ENCODE data around the gene FANCI. TPM values are rescaled to one million over a fixed set of nuclear protein-coding genes. Genes with fewer than 3 reads are reported as not detected.
A peak's percentile ranks its signal among the peaks of the same experiment; 100 is the strongest.

The FANCI gene
- total and polyA plus RNA-seq, 2 experiments from 2014 or later = 63.6 to 66.8 TPM

DNA sequence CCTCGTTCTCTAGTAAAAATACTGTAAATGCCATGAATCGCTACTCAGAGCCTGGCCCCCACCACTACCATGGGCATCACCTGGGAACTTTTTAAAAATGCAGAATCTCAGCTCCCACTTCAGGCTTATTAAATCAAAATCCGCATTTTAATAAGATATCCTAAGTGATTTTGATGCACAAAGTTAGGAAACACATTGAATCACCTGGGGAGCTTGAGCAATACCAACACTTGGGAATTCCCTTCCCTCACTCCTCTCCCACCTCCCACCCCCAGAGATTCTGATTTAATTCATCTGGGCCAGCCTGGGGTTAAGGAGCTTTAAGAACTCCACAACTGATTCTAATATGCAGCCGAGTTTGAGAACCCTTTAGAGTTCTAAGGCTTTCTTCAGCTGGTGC, 49.2 kb upstream of the FANCI start (continued):
- TF ChIP-seq, protein P1, sequence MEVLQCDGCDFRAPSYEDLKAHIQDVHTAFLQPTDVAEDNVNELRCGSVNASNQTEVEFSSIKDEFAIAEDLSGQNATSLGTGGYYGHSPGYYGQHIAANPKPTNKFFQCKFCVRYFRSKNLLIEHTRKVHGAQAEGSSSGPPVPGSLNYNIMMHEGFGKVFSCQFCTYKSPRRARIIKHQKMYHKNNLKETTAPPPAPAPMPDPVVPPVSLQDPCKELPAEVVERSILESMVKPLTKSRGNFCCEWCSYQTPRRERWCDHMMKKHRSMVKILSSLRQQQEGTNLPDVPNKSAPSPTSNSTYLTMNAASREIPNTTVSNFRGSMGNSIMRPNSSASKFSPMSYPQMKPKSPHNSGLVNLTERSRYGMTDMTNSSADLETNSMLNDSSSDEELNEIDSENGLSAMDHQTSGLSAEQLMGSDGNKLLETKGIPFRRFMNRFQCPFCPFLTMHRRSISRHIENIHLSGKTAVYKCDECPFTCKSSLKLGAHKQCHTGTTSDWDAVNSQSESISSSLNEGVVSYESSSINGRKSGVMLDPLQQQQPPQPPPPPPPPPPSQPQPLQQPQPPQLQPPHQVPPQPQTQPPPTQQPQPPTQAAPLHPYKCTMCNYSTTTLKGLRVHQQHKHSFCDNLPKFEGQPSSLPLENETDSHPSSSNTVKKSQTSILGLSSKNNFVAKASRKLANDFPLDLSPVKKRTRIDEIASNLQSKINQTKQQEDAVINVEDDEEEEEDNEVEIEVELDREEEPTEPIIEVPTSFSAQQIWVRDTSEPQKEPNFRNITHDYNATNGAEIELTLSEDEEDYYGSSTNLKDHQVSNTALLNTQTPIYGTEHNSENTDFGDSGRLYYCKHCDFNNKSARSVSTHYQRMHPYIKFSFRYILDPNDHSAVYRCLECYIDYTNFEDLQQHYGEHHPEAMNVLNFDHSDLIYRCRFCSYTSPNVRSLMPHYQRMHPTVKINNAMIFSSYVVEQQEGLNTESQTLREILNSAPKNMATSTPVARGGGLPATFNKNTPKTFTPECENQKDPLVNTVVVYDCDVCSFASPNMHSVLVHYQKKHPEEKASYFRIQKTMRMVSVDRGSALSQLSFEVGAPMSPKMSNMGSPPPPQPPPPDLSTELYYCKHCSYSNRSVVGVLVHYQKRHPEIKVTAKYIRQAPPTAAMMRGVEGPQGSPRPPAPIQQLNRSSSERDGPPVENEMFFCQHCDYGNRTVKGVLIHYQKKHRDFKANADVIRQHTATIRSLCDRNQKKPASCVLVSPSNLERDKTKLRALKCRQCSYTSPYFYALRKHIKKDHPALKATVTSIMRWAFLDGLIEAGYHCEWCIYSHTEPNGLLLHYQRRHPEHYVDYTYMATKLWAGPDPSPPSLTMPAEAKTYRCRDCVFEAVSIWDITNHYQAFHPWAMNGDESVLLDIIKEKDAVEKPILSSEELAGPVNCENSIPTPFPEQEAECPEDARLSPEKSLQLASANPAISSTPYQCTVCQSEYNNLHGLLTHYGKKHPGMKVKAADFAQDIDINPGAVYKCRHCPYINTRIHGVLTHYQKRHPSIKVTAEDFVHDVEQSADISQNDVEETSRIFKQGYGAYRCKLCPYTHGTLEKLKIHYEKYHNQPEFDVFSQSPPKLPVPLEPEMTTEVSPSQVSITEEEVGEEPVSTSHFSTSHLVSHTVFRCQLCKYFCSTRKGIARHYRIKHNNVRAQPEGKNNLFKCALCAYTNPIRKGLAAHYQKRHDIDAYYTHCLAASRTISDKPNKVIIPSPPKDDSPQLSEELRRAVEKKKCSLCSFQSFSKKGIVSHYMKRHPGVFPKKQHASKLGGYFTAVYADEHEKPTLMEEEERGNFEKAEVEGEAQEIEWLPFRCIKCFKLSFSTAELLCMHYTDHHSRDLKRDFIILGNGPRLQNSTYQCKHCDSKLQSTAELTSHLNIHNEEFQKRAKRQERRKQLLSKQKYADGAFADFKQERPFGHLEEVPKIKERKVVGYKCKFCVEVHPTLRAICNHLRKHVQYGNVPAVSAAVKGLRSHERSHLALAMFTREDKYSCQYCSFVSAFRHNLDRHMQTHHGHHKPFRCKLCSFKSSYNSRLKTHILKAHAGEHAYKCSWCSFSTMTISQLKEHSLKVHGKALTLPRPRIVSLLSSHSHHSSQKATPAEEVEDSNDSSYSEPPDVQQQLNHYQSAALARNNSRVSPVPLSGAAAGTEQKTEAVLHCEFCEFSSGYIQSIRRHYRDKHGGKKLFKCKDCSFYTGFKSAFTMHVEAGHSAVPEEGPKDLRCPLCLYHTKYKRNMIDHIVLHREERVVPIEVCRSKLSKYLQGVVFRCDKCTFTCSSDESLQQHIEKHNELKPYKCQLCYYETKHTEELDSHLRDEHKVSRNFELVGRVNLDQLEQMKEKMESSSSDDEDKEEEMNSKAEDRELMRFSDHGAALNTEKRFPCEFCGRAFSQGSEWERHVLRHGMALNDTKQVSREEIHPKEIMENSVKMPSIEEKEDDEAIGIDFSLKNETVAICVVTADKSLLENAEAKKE (CRISPR knock-in tag; IDR thresholded peaks at IDR 0.05) = no peak
- no peak for TF ChIP-seq ZNF114 (CRISPR knock-in tag; IDR thresholded peaks at IDR 0.05)
- no peak for TF ChIP-seq STAT1 (IDR thresholded peaks at IDR 0.05; ENCODE audit: unreplicated experiment)
- TF ChIP-seq POLR2AphosphoS5 (IDR thresholded peaks at IDR 0.05; ENCODE audit: low read depth) = no peak
- no peak for TF ChIP-seq EZH2phosphoT487 (IDR thresholded peaks at IDR 0.05; ENCODE audit: unreplicated experiment)

DNA sequence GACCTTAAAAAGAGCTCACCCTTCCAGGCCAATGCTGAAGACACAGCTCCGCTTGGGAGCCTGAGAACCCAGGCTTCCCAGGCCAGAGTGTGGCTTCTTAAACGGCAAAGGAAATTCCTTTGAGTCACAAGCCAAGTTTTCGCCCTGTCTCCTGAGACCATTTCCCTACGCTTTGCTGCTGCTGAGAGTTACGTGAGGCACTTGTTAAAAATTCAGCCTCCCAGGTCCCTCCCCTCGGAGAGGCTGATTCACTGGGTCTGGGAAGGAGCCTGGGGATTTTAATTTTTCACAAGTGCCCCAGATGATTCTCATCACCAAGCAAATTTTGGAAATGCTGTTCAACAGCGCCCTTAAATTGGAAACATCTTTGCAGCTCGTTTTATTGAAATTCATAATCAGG, 47.9 kb upstream of the FANCI start:
- Mint-ChIP-seq H3K4me3 (no peak overlapping the region), H3K9me3 (no peaks in the 10 kb centered on the region), H3K4me1 (peaks cover 51% of the 10 kb centered on the region), H3K27me3 (ENCODE audit: insufficient read depth, low read depth, poor library complexity) (no peaks in the 10 kb centered on the region), H3K36me3 (ENCODE audit: low read depth) (peaks cover 13% of the 10 kb centered on the region; the same call in 2 of the 3 replicates), H3K27ac (0 out of 2 replicates have a peak overlapping the region, but pooled peaks have one; percentile 25)
- no peak for ATAC-seq
- Histone ChIP-seq H3K9me2 (ENCODE audit: insufficient read depth) (no peaks in the 10 kb centered on the region), H3K4me3 (no peak overlapping the region), H3K27me3 (ENCODE audit: insufficient read depth) (no peaks in the 10 kb centered on the region), H3K4me2 (no peak overlapping the region), H3K27ac (ENCODE audit: low read depth) (peak overlapping the region; percentile 75; the same call in 1 of the 2 replicates), H2AFZ (no peak overlapping the region), H3K36me3 (ENCODE audit: insufficient read depth) (no peaks in the 10 kb centered on the region), H3K4me1 (ENCODE audit: insufficient read depth) (peaks cover 32% of the 10 kb centered on the region), H3K79me2 (replicated peaks; ENCODE audit: insufficient read depth) (no peaks in the 10 kb centered on the region), H4K20me1 (replicated peaks; ENCODE audit: insufficient read depth) (no peaks in the 10 kb centered on the region), H3F3A (replicated peaks; ENCODE audit: low read depth) (no peaks in the 10 kb centered on the region)
- DNase-seq (ENCODE audit: low spot score) = no peak
- TF ChIP-seq POLR2AphosphoS5 (IDR thresholded peaks at IDR 0.05; ENCODE audit: low read depth) (no peak), STAT1 (IDR thresholded peaks at IDR 0.05; ENCODE audit: unreplicated experiment) (no peak), EZH2 (IDR thresholded peaks at IDR 0.05; ENCODE audit: low read depth, unreplicated experiment) (no peak), CREB1 (CRISPR knock-in tag; IDR thresholded peaks at IDR 0.05; ENCODE audit: low read depth) (no peak), ZNF114 (CRISPR knock-in tag; IDR thresholded peaks at IDR 0.05) (no peak), ZNF331 (CRISPR knock-in tag; IDR thresholded peaks at IDR 0.05; ENCODE audit: low read depth) (no peak)
- TF ChIP-seq, protein P2, sequence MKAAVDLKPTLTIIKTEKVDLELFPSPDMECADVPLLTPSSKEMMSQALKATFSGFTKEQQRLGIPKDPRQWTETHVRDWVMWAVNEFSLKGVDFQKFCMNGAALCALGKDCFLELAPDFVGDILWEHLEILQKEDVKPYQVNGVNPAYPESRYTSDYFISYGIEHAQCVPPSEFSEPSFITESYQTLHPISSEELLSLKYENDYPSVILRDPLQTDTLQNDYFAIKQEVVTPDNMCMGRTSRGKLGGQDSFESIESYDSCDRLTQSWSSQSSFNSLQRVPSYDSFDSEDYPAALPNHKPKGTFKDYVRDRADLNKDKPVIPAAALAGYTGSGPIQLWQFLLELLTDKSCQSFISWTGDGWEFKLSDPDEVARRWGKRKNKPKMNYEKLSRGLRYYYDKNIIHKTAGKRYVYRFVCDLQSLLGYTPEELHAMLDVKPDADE (IDR thresholded peaks at IDR 0.05) = no peak
- TF ChIP-seq, protein P3, sequence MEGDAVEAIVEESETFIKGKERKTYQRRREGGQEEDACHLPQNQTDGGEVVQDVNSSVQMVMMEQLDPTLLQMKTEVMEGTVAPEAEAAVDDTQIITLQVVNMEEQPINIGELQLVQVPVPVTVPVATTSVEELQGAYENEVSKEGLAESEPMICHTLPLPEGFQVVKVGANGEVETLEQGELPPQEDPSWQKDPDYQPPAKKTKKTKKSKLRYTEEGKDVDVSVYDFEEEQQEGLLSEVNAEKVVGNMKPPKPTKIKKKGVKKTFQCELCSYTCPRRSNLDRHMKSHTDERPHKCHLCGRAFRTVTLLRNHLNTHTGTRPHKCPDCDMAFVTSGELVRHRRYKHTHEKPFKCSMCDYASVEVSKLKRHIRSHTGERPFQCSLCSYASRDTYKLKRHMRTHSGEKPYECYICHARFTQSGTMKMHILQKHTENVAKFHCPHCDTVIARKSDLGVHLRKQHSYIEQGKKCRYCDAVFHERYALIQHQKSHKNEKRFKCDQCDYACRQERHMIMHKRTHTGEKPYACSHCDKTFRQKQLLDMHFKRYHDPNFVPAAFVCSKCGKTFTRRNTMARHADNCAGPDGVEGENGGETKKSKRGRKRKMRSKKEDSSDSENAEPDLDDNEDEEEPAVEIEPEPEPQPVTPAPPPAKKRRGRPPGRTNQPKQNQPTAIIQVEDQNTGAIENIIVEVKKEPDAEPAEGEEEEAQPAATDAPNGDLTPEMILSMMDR (conservative IDR thresholded peaks at IDR 0.05; ENCODE audit: low read depth in 2 of 2) = no peak

All from GM23338 (cell line).